Adrenal gland (tissue), 12 donors: ENCODE measurements around the gene DNHD1. TPM values are rescaled to one million over a fixed set of nuclear protein-coding genes. Genes with fewer than 3 reads are reported as not detected.

Experiments used
- DNase-seq, 7 donors: peaks; one replicate each; pipeline ENCODE4 v3.0.0-alpha.2; 2019 to 2020
- H3K27ac ChIP-seq, 5 donors: fragments of 200-600 bp; sonication (generic) in 4 of 5; 1 replicate in 3 of 5; 2 replicates in 2 of 5; pipeline versions ENCODE4 v1.5.1 to v1.8.0; 2016 to 2020; ENCODE audit warnings: mild to moderate bottlenecking in 1 of 5
- H3K27me3 ChIP-seq: fragments of 200-600 bp; 2 replicates; pipeline ENCODE4 v1.8.0; 2021
- H3K36me3 ChIP-seq, 2 donors: fragments of 200-600 bp; replicated peaks in 1 of 2; 1 replicate in 1 of 2; 2 replicates in 1 of 2; pipeline versions ENCODE4 v1.5.1 to v1.8.0; 2018 to 2022
- H3K4me1 ChIP-seq, 2 donors: fragments of 200-600 bp; replicated peaks in 1 of 2; 1 replicate in 1 of 2; 2 replicates in 1 of 2; pipeline versions ENCODE4 v1.5.1 to v1.8.0; 2018 to 2021
- H3K4me3 ChIP-seq, 4 donors: fragments of 200-600 bp; sonication (generic) in 3 of 4; one replicate each; pipeline ENCODE4 v1.5.1; 2016 to 2018
- H3K9me3 ChIP-seq, 3 donors: fragments of 200-600 bp; sonication (generic) in 1 of 3; replicated peaks in 1 of 3; 1 replicate in 2 of 3; 2 replicates in 1 of 3; pipeline versions ENCODE4 v1.5.1 to v1.8.0; 2016 to 2021
- POLR2A ChIP-seq, 2 donors: fragments of 450-650 bp; IDR thresholded peaks; one replicate each; pipeline ENCODE4 v1.6.1; 2017; ENCODE audit warnings: antibody characterized with exemption in 2 of 2, mild to moderate bottlenecking in 2 of 2, moderate library complexity in 1 of 2
- WGBS, 4 donors: extraction: QIAGEN DNeasy Blood & Tissue Kit in 2 of 4; methylation state at CpG; one replicate each; pipeline versions ENCODE4 v1.1.5 to v1.1.7; 2013 to 2017; 5-methylcytosine and 5-hydroxymethylcytosine counted together
- intact Hi-C, 2 donors: fragments of 100-400 bp; cut with DNase I; formaldehyde crosslinking; loops; one replicate each; pipeline versions ENCODE4 v1.14.1 to v1.15.0; 2022 to 2023
- polyA plus RNA-seq, 3 donors: library from polyadenylated mRNA; stranded (reverse); fragments of 200-250 nt in 2 of 3; fragments of 350-450 nt in 1 of 3; fragmentation: Illumina TruSeq in 1 of 3; extraction: RNeasy Lipid Tissue Mini Kit (QIAGEN cat#74804) in 1 of 3; gene quantifications; one replicate each; pipeline ENCODE4 v1.2.3, GENCODE V29; 2013 to 2014
- total RNA-seq, 9 donors: library from RNA; depleted of rRNA in 4 of 9; stranded (reverse); fragments of >200 nt in 4 of 9; fragments of 120-200 nt in 1 of 9; fragmentation: NEBNext Ultra II Directional in 1 of 9; extraction: Animal tissue kit (Norgen Biotek cat#: 25700) in 1 of 9; gene quantifications; one replicate each; pipeline versions ENCODE4 v1.1.0 to v1.2.4, GENCODE V29; 2013 to 2023
- TF ChIP-seq, protein P1 (sequence below), 6 experiments: fragments of 450-650 bp in 4 of 6; fragments of 200-600 bp in 2 of 6; sonication (generic) in 1 of 6; IDR thresholded peaks; 1 replicate in 5 of 6; 2 replicates in 1 of 6; pipeline versions ENCODE4 v1.5.1 to v1.8.0; 2016 to 2021; ENCODE audit warnings: antibody characterized with exemption in 6 of 6, mild to moderate bottlenecking in 2 of 6, moderate library complexity in 1 of 6
- donor health status: healthy with polysubstance abuse.
- donor health status: Bipolar disorder and iron deficiency.
- donor health status: DM: yes; HTN: yes; CAD: no.
- donor health status: DM: no; HTN: no; CAD: no.
- donor health status: DM: no; HTN: no; CAD: no.
- donor health status: DM: yes; HTN: yes; CAD: no.

The DNHD1 gene
- total and polyA plus RNA-seq, 12 donors: 3.9 to 27.1 (median 9.9) TPM

DNA sequence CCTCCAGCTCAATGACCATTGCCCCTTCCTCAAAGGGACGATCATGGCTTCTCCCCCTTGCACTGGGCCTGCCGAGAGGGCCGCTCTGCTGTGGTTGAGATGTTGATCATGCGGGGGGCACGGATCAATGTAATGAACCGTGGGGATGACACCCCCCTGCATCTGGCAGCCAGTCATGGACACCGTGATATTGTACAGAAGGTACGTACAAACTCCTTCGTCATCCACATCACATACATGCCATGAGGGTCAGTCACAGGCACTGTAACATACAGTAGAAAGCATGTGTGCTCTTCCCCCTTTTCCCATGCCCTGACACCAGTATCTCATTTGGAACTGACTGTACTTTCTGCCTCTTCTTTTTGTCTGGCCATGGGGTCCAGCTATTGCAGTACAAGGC lies 110.9 kb downstream of the DNHD1 start:
- peaks cover 34 to 53% of the 10 kb centered on the region in 2 donors for H3K4me1 ChIP-seq
- no peaks in the 10 kb centered on the region for H3K9me3 ChIP-seq
- H3K4me3 ChIP-seq: no peak overlapping the region
- intact Hi-C loops: loop anchor here in 1 of 2 donors (10.0 kb wide), 1 partner anchor 73 kb away; no protein-coding TSS in a partner anchor
- peak in 3 of 7 donors; percentile 13 to 58 (median 26) for DNase-seq
- H3K27ac ChIP-seq: peak overlapping the region in 2 of 5 donors; percentile 89 to 90
- no peaks in the 10 kb centered on the region for H3K27me3 ChIP-seq
- peaks cover 0 to 37% of the 10 kb centered on the region in 2 donors for H3K36me3 ChIP-seq
- 88 to 93% (median 91%) methylated on average over 9 of the region's 9 CpGs for whole genome bisulfite sequencing, 4 donors
- no peak for TF ChIP-seq POLR2A (IDR thresholded peaks at IDR 0.05)
- TF ChIP-seq, protein P1, sequence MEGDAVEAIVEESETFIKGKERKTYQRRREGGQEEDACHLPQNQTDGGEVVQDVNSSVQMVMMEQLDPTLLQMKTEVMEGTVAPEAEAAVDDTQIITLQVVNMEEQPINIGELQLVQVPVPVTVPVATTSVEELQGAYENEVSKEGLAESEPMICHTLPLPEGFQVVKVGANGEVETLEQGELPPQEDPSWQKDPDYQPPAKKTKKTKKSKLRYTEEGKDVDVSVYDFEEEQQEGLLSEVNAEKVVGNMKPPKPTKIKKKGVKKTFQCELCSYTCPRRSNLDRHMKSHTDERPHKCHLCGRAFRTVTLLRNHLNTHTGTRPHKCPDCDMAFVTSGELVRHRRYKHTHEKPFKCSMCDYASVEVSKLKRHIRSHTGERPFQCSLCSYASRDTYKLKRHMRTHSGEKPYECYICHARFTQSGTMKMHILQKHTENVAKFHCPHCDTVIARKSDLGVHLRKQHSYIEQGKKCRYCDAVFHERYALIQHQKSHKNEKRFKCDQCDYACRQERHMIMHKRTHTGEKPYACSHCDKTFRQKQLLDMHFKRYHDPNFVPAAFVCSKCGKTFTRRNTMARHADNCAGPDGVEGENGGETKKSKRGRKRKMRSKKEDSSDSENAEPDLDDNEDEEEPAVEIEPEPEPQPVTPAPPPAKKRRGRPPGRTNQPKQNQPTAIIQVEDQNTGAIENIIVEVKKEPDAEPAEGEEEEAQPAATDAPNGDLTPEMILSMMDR (IDR thresholded peaks at IDR 0.05): no peak

DNA sequence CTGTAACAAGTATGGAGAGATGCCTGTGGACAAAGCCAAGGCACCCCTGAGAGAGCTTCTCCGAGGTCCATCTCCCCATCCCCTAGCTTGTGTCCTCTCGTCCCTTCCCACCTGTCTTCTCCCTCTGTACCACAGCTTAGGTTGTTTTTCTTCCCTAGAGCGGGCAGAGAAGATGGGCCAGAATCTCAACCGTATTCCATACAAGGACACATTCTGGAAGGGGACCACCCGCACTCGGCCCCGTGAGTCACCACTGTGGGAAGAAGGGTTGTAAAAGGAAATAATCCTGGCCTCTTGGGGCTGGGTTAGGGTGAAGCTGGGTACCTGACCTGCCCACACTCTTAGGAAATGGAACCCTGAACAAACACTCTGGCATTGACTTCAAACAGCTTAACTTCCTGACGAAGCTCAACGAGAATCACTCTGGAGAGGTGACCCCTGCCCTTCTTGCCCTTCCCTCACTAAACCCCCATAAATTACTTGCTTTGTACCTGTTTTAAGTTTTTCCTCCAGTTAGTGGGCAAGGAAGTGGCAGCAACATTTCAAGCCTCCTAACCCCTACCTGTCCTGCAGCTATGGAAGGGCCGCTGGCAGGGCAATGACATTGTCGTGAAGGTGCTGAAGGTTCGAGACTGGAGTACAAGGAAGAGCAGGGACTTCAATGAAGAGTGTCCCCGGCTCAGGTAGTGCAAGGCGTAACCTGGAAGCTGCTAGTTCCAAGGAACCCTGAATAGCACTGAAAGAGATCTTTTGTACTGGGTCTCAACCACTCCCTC lies 111.8 kb downstream of the DNHD1 start:
- TF ChIP-seq, protein P1 (IDR thresholded peaks at IDR 0.05): no peak
- no peak for TF ChIP-seq POLR2A (IDR thresholded peaks at IDR 0.05)
- 83 to 86% (median 85%) methylated on average over 14 of the region's 14 CpGs for WGBS, 4 donors
- H3K9me3 ChIP-seq: no peaks in the 10 kb centered on the region
- intact Hi-C loops: loop anchor here in 1 of 2 donors (10.0 kb wide), 1 partner anchor 74 kb away; no protein-coding TSS in a partner anchor
- peaks cover 0 to 37% of the 10 kb centered on the region in 2 donors for H3K36me3 ChIP-seq
- H3K4me1 ChIP-seq: peaks cover 37 to 59% of the 10 kb centered on the region in 2 donors
- H3K27ac ChIP-seq: peak overlapping the region in 1 of 5 donors; percentile 89
- H3K4me3 ChIP-seq: no peak overlapping the region
- no peaks in the 10 kb centered on the region for H3K27me3 ChIP-seq
- peak in 2 of 7 donors; percentile 24 to 47 for DNase-seq

DNA sequence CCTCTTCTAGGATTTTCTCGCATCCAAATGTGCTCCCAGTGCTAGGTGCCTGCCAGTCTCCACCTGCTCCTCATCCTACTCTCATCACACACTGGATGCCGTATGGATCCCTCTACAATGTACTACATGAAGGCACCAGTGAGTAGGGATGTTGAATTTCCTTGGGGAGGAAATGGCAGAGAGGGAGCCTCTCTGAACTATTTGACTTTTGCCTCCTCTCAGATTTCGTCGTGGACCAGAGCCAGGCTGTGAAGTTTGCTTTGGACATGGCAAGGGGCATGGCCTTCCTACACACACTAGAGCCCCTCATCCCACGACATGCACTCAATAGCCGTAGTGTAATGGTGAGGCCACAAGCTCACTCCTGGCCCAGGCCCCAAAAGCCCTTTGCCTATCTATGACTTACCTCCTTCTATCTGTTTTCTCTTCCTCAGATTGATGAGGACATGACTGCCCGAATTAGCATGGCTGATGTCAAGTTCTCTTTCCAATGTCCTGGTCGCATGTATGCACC lies 112.5 kb downstream of the DNHD1 start:
- Histone ChIP-seq H3K36me3 (peaks cover 0 to 37% of the 10 kb centered on the region in 2 donors), H3K27ac (peak overlapping the region in 1 of 5 donors; percentile 89), H3K4me3 (no peak overlapping the region), H3K27me3 (no peaks in the 10 kb centered on the region), H3K4me1 (peaks cover 37 to 57% of the 10 kb centered on the region in 2 donors), H3K9me3 (no peaks in the 10 kb centered on the region)
- 79 to 88% (median 83%) methylated on average over 8 of the region's 8 CpGs for WGBS, 4 donors
- DNase-seq: peak in 1 of 7 donors; percentile 24
- no peak for TF ChIP-seq POLR2A (IDR thresholded peaks at IDR 0.05)
- TF ChIP-seq, protein P1 (IDR thresholded peaks at IDR 0.05): no peak
- intact Hi-C loops: loop anchor here in 1 of 2 donors (10.0 kb wide), 1 partner anchor 75 kb away; no protein-coding TSS in a partner anchor

DNA sequence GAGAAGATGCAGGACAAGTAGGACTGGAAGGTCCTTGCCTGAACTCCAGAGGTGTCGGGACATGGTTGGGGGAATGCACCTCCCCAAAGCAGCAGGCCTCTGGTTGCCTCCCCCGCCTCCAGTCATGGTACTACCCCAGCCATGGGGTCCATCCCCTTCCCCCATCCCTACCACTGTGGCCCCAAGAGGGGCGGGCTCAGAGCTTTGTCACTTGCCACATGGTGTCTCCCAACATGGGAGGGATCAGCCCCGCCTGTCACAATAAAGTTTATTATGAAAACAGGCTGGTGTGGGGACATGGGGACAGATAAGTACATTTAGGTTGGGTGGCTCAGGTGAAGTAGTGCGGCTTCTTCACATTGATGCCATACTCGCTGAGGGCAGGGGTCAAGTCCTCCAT lies 113.5 kb downstream of the DNHD1 start:
- no peaks in the 10 kb centered on the region for H3K27me3 ChIP-seq
- no peaks in the 10 kb centered on the region for H3K9me3 ChIP-seq
- H3K4me3 ChIP-seq: no peak overlapping the region
- peaks cover 32 to 46% of the 10 kb centered on the region in 2 donors for H3K4me1 ChIP-seq
- TF ChIP-seq, protein P1 (IDR thresholded peaks at IDR 0.05): no peak
- no peak for TF ChIP-seq POLR2A (IDR thresholded peaks at IDR 0.05)
- WGBS, 4 donors: 75 to 95% (median 92%) methylated on average over 4 to 6 of the region's 6 CpGs
- peak in 4 of 7 donors; percentile 25 to 54 (median 30) for DNase-seq
- intact Hi-C loops: no loop called here
- peak overlapping the region in 3 of 5 donors; percentile 95 to 99 (median 96) for H3K27ac ChIP-seq
- H3K36me3 ChIP-seq: peaks cover 0 to 47% of the 10 kb centered on the region in 2 donors
